HG02759 (cell line): ENCODE measurements around the gene CLEC18C.
"Not testable (repeated sequence)": the region's sequence is repeated elsewhere in the genome, so short reads cannot be mapped to it uniquely, and the experiment has no call there.

Experiments used
- ATAC-seq: cut with Tn5 transposase; IDR thresholded peaks from one replicate; pipeline ENCODE4 v1.9.1; 2021; ENCODE audit warnings: mild to moderate bottlenecking, moderate library complexity; ENCODE audit not compliant: unreplicated experiment

Gene CLEC18C

GRCh38 chr16:70173212-70173837 lies at the start of gene CLEC18C:
CLEC18C (plus strand) TSS chr16:70173787; CDS start chr16:70174279, 492 bp downstream.
- ATAC-seq: not testable (repeated sequence)

- ATAC-seq: not testable (repeated sequence)
Measured at GRCh38 chr16:70123822-70124221, 49.8 kb upstream of the CLEC18C start.

- ATAC-seq: not testable (repeated sequence)
Measured at GRCh38 chr16:70126226-70126625, 47.4 kb upstream of the CLEC18C start.

- ATAC-seq: not testable (repeated sequence)
Measured at GRCh38 chr16:70127706-70128105, 45.9 kb upstream of the CLEC18C start.

- ATAC-seq: not testable (repeated sequence)
Measured at GRCh38 chr16:70128844-70129243, 44.7 kb upstream of the CLEC18C start.

- ATAC-seq: not testable (repeated sequence)
Measured at GRCh38 chr16:70135796-70136195, 37.8 kb upstream of the CLEC18C start.

GRCh38 chr16:70136595-70136994 lies 37.0 kb upstream of the CLEC18C start:
- ATAC-seq: not testable (repeated sequence)

GRCh38 chr16:70142739-70143138 lies 30.8 kb upstream of the CLEC18C start:
- ATAC-seq: not testable (repeated sequence)

- not testable (repeated sequence) for ATAC-seq
Measured at GRCh38 chr16:70143231-70143895, 30.2 kb upstream of the CLEC18C start.

GRCh38 chr16:70147853-70148252 lies 25.7 kb upstream of the CLEC18C start:
- ATAC-seq: not testable (repeated sequence)

GRCh38 chr16:70148453-70148852 lies 25.1 kb upstream of the CLEC18C start:
- ATAC-seq: not testable (repeated sequence)

GRCh38 chr16:70149296-70149695 lies 24.3 kb upstream of the CLEC18C start:
- ATAC-seq: not testable (repeated sequence)

- ATAC-seq: no peak
Measured at GRCh38 chr16:70151391-70151790, 22.2 kb upstream of the CLEC18C start.

GRCh38 chr16:70151941-70152509 lies 21.6 kb upstream of the CLEC18C start:
- ATAC-seq: no peak

- ATAC-seq: no peak
Measured at GRCh38 chr16:70152578-70153302, 20.8 kb upstream of the CLEC18C start.

GRCh38 chr16:70154736-70155135 lies 18.9 kb upstream of the CLEC18C start:
- not testable (repeated sequence) for ATAC-seq

GRCh38 chr16:70156207-70156978 lies 17.2 kb upstream of the CLEC18C start:
- ATAC-seq: no peak

GRCh38 chr16:70157105-70157476 lies 16.5 kb upstream of the CLEC18C start:
- ATAC-seq: no peak

GRCh38 chr16:70157477-70158260 lies 15.9 kb upstream of the CLEC18C start:
- no peak for ATAC-seq
